ENCODE data around the gene ZNF488.

Gene ZNF488

DNA sequence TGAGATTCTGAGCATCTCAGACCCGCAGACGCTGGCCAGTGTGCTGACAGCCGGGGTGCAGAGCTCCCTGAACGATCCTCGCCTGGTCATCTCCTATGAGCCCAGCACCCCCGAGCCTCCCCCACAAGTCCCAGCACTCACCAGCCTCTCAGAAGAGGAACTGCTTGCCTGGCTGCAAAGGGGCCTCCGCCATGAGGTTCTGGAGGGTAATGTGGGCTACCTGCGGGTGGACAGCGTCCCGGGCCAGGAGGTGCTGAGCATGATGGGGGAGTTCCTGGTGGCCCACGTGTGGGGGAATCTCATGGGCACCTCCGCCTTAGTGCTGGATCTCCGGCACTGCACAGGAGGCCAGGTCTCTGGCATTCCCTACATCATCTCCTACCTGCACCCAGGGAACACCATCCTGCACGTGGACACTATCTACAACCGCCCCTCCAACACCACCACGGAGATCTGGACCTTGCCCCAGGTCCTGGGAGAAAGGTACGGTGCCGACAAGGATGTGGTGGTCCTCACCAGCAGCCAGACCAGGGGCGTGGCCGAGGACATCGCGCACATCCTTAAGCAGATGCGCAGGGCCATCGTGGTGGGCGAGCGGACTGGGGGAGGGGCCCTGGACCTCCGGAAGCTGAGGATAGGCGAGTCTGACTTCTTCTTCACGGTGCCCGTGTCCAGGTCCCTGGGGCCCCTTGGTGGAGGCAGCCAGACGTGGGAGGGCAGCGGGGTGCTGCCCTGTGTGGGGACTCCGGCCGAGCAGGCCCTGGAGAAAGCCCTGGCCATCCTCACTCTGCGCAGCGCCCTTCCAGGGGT lies 35.2 kb downstream of the ZNF488 start:
- no peak for DNase-seq (ENCODE audit: low read depth)
- H3K4me3 ChIP-seq (ENCODE audit: low read depth, low read length): no peak overlapping the region
- TF ChIP-seq, protein P1, sequence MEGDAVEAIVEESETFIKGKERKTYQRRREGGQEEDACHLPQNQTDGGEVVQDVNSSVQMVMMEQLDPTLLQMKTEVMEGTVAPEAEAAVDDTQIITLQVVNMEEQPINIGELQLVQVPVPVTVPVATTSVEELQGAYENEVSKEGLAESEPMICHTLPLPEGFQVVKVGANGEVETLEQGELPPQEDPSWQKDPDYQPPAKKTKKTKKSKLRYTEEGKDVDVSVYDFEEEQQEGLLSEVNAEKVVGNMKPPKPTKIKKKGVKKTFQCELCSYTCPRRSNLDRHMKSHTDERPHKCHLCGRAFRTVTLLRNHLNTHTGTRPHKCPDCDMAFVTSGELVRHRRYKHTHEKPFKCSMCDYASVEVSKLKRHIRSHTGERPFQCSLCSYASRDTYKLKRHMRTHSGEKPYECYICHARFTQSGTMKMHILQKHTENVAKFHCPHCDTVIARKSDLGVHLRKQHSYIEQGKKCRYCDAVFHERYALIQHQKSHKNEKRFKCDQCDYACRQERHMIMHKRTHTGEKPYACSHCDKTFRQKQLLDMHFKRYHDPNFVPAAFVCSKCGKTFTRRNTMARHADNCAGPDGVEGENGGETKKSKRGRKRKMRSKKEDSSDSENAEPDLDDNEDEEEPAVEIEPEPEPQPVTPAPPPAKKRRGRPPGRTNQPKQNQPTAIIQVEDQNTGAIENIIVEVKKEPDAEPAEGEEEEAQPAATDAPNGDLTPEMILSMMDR (IDR thresholded peaks at IDR 0.05; ENCODE audit: low read depth, low read length, missing control alignments): no peak

DNA sequence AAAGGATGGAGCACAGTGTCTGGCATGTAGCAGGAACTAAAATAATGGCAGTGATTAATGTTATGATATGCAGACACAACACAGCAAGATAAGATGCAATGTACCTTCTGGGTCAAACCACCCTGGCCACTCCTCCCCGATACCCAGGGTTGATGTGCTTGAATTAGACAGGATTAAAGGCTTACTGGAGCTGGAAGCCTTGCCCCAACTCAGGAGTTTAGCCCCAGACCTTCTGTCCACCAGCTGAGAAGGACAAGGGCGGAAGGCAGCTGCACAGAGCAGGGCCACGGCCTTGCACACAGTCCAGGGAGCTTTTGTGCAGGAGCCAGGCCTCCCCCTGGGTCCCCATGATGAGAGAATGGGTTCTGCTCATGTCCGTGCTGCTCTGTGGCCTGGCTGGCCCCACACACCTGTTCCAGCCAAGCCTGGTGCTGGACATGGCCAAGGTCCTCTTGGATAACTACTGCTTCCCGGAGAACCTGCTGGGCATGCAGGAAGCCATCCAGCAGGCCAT lies 35.9 kb downstream of the ZNF488 start, which contains the start of gene RBP3:
Gene RBP3 (plus strand): TSS at position 226 of the 514 bp plus-strand sequence. CDS start 122 bp downstream, at position 348.
- no peak within 1 kb of the TSS for H3K4me3 ChIP-seq (ENCODE audit: low read depth, low read length)
- TF ChIP-seq, protein P1 (IDR thresholded peaks at IDR 0.05; ENCODE audit: low read depth, low read length, missing control alignments): no peak
- no peak for DNase-seq (ENCODE audit: low read depth)

DNA sequence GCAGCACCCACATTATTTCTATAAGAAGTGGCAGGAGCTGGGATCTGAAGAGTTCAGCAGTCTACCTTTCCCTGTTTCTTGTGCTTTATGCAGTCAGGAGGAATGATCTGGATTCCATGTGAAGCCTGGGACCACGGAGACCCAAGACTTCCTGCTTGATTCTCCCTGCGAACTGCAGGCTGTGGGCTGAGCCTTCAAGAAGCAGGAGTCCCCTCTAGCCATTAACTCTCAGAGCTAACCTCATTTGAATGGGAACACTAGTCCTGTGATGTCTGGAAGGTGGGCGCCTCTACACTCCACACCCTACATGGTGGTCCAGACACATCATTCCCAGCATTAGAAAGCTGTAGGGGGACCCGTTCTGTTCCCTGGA lies 36.8 kb downstream of the ZNF488 start:
- TF ChIP-seq, protein P1 (IDR thresholded peaks at IDR 0.05; ENCODE audit: low read depth, low read length, missing control alignments): no peak
- DNase-seq (ENCODE audit: low read depth): no peak
- no peak overlapping the region for H3K4me3 ChIP-seq (ENCODE audit: low read depth, low read length)

DNA sequence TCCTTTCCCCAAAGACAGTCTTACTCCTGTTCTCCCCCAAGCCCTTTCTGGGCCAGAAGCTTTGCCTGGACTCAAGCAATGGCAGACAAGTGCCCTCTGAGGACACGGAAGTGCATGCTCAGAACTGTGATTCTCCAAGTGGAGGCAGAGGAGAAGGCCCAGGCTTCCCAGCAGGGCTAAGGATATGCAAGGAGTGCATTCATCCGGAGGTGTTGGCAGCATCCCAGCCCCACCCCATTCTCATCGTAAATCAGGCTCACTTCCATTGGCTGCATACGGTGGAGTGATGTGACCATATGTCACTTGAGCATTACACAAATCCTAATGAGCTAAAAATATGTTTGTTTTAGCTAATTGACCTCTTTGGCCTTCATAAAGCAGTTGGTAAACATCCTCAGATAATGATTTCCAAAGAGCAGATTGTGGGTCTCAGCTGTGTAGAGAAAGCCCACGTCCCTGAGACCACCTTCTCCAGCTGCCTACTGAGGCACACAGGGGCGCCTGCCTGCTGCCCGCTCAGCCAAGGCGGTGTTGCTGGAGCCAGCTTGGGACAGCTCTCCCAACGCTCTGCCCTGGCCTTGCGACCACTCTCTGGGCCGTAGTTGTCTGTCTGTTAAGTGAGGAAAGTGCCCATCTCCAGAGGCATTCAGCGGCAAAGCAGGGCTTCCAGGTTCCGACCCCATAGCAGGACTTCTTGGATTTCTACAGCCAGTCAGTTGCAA lies 37.4 kb downstream of the ZNF488 start:
- DNase-seq (ENCODE audit: low read depth): no peak
- H3K4me3 ChIP-seq (ENCODE audit: low read depth, low read length): no peak overlapping the region
- TF ChIP-seq, protein P1 (IDR thresholded peaks at IDR 0.05; ENCODE audit: low read depth, low read length, missing control alignments): no peak

DNA sequence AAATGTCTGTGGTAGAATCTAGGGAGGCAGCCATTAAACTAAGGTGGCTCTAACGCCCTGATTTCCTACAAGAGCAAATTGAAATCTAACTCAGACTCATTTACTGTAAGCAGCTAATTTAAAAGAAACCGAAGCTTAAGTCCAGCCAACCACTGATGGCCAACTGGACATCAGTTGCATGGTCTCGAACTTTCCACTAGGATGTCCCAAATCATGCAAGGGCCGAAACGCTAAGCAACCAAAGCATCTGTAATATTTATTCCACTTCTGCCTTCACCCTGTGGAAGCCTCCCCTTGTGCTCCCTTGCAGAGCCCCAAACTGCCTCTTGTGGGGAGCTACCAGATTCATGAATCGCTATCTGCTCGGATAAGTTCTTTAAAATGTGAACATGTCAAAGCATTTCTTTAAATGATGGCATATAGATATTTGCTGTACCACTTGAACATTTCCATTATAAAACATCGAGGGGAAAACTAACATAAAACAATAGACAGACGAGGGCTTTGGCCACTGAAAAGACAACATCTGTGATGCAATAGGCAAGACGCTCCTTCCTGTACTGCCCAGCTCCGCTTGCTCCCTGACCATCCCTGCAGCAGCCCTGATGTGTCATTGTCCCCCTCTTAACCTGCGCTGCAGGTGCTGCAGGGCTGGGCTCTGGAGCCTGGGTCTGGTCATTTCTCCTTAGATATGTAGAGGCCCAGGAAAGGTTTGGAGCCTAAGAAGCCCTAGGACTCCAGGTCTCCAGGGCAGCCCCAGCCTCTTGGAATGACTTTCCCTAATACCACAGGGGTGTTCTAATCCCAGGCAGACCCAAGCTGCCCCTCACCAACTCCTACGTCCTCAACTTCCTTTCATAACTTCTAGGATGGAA lies 38.9 kb downstream of the ZNF488 start:
- DNase-seq (ENCODE audit: low read depth): no peak
- TF ChIP-seq, protein P1 (IDR thresholded peaks at IDR 0.05; ENCODE audit: low read depth, low read length, missing control alignments): no peak
- H3K4me3 ChIP-seq (ENCODE audit: low read depth, low read length): no peak overlapping the region

DNA sequence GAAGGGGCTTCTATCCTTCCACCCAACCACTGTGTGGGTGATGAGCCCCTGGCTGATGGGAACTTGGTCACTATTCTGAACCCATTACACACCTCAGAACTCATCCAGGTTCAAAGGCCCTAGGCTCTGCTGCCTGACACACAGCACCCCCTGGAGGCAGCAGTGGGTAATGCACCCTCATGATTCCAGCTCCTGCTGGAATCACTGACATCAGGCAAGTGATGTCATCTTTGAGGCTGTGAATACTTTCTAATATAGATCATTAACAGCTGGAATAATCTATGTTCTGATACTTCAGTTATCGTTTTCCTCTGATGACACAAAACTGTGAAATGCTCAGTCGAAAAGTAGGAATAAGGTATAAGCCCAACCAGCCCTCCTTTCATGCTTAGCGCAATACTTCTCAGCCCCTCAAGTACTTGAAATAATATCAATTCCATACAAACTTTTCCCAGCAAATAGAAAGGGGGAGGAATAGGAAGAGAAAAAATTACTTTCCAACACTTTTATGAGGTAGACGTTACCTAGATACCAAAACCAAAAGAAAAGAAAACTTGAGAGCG lies 43.4 kb downstream of the ZNF488 start:
- TF ChIP-seq, protein P1 (IDR thresholded peaks at IDR 0.05; ENCODE audit: low read depth, low read length, missing control alignments): peak; percentile 97
- DNase-seq (ENCODE audit: low read depth): no peak
- H3K4me3 ChIP-seq (ENCODE audit: low read depth, low read length): no peak overlapping the region

All from GM12864 (cell line).